ENCODE measurements around the gene TRAPPC10.

TRAPPC10 gene

DNA sequence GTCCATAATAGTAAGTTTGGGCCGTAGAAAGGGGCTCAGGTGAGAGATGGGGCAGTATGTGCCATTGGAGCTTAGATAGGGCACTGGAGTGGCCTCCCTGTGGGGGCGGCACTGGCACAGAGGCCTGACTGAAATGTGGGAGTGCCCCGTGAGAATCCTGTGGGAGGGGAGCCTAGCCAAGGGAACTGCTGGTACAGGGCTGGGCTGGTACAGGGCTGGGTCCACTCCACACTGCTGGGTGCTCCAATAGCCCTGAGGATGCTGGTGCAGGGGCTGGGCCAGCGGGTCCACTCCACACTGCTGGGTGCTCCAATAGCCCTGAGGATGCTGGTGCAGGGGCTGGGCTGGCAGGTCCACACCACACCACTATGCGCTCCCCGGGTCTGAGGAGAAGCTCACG lies 50.3 kb downstream of the TRAPPC10 start:
- DNase-seq (ENCODE audit: low spot score) = no peak
- in situ Hi-C loops (cut with MboI; ENCODE audit: low sequenced_read_pairs, unreplicated experiment) = no loop called here
- TF ChIP-seq, protein P1, sequence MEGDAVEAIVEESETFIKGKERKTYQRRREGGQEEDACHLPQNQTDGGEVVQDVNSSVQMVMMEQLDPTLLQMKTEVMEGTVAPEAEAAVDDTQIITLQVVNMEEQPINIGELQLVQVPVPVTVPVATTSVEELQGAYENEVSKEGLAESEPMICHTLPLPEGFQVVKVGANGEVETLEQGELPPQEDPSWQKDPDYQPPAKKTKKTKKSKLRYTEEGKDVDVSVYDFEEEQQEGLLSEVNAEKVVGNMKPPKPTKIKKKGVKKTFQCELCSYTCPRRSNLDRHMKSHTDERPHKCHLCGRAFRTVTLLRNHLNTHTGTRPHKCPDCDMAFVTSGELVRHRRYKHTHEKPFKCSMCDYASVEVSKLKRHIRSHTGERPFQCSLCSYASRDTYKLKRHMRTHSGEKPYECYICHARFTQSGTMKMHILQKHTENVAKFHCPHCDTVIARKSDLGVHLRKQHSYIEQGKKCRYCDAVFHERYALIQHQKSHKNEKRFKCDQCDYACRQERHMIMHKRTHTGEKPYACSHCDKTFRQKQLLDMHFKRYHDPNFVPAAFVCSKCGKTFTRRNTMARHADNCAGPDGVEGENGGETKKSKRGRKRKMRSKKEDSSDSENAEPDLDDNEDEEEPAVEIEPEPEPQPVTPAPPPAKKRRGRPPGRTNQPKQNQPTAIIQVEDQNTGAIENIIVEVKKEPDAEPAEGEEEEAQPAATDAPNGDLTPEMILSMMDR (IDR thresholded peaks at IDR 0.05; ENCODE audit: borderline replicate concordance, control extremely low read depth, extremely low read depth, insufficient read depth, missing control alignments) = no peak

DNA sequence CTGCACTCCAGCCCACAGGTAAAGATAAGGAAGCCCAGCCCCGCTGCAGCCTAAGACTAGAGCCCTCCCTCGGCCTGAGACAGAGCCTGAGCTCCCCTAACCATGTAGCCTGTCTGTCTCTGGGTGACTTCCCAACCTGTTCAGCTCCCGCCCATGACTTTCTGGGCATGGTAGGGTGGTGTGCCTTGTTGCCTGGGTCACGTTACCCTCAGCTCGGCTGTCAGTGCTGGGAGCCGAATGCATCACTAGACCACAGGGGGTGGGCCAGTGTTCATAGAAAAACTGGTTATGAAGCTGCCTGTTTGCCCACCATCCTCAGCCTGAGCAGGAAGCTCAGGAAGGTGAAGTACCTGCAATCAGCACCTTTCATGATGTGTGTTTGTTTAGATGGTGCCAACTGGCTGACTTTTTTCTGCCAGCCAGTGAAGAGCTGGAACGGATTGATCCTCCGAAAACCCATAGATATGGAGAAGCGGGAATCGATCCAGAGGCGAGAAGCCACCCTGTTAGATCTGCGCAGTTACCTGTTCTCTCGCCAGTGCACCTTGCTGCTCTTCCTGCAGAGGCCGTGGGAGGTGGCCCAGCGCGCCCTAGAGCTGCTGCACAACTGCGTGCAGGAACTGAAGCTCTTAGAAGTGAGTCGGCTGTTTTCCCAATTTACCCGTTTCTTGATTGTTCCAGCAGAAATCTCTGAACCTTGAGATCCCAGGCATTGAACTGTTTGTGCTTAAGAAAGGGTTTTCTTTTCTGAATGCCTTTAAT lies 51.2 kb downstream of the TRAPPC10 start:
- TF ChIP-seq, protein P1 (IDR thresholded peaks at IDR 0.05; ENCODE audit: borderline replicate concordance, control extremely low read depth, extremely low read depth, insufficient read depth, missing control alignments) = no peak
- in situ Hi-C loops (cut with MboI; ENCODE audit: low sequenced_read_pairs, unreplicated experiment) = no loop called here
- no peak for DNase-seq (ENCODE audit: low spot score)

DNA sequence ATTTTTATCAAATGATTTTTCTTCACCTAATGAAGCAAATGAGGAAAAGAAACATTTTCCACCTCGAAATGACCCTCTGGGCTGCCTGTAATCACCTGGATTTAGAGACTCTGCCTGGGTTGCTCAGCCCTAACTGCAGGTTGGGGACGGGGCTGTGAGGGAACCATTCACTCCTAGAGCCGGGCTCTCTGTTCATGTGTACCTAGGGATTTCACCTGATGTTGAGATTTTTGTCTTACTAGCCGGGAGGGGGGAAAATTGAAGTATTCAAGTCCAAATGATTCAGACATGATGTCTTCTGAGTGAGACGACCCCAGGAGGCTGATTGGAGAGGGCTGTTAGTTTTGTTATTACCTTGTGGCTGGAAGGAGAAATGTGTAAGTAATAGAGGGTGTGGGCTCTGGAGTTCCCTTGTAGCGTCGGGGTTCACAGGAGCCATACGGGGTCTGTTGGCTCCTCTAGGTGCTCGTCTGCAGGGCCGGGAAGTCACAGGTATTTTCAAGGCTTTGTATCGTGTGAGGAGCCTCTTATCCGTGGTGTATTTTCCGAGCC lies 52.8 kb downstream of the TRAPPC10 start:
- in situ Hi-C loops (cut with MboI; ENCODE audit: low sequenced_read_pairs, unreplicated experiment) = no loop called here
- TF ChIP-seq, protein P1 (IDR thresholded peaks at IDR 0.05; ENCODE audit: borderline replicate concordance, control extremely low read depth, extremely low read depth, insufficient read depth, missing control alignments) = no peak
- DNase-seq (ENCODE audit: low spot score) = no peak

DNA sequence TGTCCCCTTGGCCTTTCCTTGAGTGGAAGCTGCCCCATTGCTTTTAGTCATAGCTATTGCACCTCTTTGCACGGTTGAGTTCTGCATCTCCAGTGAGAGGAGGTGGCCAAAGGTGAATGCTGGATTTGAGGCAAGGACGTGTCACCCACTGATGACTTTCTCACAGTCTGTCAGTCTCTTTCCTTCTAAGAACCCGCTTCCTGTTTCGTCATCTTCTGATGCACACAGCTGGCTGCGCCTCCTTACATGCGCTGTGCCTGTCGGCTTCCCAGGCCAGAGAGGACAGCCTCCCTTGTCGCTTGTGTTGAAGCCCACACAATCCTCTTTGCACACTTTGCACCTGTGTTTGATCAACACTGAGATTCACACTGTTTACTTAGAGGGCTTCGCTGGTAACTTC lies 53.3 kb downstream of the TRAPPC10 start:
- in situ Hi-C loops (cut with MboI; ENCODE audit: low sequenced_read_pairs, unreplicated experiment) = no loop called here
- TF ChIP-seq, protein P1 (IDR thresholded peaks at IDR 0.05; ENCODE audit: borderline replicate concordance, control extremely low read depth, extremely low read depth, insufficient read depth, missing control alignments) = no peak
- DNase-seq (ENCODE audit: low spot score) = peak; percentile 72

DNA sequence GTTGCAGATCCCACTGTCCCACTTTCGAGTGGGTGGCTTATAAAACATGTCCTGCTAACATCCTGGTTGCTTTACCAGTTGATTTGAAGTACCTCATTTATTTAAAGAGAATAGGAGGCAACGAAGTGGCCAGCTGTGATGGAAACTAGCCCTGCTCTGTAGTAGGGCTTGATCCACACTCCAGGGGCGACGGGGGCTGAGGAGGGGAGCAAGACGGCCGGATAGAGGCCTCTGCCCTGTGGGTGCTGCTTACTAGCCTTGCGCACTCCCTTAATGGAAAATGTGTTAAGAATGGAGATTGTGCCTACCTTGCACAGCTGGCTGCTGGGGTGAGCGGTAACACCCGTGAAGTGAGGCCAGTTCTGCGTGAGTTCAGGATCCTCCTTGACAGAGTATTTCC lies 54.0 kb downstream of the TRAPPC10 start:
- TF ChIP-seq, protein P1 (IDR thresholded peaks at IDR 0.05; ENCODE audit: borderline replicate concordance, control extremely low read depth, extremely low read depth, insufficient read depth, missing control alignments) = no peak
- in situ Hi-C loops (cut with MboI; ENCODE audit: low sequenced_read_pairs, unreplicated experiment) = no loop called here
- no peak for DNase-seq (ENCODE audit: low spot score)

DNA sequence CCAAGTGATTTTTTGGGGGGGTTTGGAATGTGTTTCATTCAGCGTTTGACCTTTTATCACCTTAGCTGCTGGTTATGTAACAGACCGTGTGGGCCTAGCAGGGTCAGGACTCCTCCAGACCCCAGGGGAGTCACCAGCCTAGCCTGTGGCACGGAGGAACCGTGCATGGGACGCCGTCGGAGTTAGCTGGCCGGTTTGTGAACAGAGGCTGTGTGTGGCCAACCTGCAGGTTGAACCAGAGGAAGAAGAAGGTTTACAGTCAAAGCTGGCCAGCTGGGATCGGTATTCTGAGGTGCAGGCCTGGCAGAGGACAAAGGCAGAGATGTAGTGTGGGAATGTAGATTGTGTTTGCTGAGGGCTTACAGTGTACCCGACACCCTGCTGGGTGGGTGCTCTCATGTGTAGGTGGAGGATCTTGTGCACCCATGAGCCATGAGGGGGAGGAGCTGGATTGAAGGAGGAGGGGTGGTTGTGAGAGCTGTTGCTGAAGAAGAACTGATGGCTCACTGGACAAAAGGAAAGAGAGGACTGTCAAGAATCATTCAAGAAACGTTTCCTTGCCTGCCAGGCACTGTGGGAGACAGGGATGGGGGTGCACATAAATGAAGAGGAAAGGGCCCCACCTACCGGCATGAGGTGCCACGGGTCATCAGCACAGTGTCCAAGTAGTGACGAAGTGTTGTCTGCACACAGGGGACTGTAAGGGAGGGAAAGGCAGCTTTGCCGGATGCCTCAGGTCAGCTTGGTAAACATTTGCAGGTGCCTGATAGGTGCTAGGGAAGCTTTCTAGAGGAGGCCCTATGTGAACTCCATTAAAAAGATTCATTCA lies 55.1 kb downstream of the TRAPPC10 start:
- in situ Hi-C loops (cut with MboI; ENCODE audit: low sequenced_read_pairs, unreplicated experiment) = no loop called here
- TF ChIP-seq, protein P1 (IDR thresholded peaks at IDR 0.05; ENCODE audit: borderline replicate concordance, control extremely low read depth, extremely low read depth, insufficient read depth, missing control alignments) = no peak
- DNase-seq (ENCODE audit: low spot score) = no peak
